Activated CD8-positive, alpha-beta memory T cell treated with anti-CD3 and anti-CD28 coated beads for 4 hours (primary cell): ENCODE results near the gene NME9.

Source experiments
- DNase-seq, 2 donors: peaks; one replicate each; pipeline ENCODE4 v3.0.0-alpha.2; 2020; ENCODE audit warnings: low read depth in 2 of 2

NME9 gene

GRCh38 chr3:138282836-138283235 is 46.8 kb downstream of the NME9 start:
- no peak for DNase-seq

GRCh38 chr3:138281561-138281960 is 48.1 kb downstream of the NME9 start:
- DNase-seq: no peak

- no peak for DNase-seq
Observed at GRCh38 chr3:138271189-138271794, 58.4 kb downstream of the NME9 start.

- DNase-seq: no peak
Observed at GRCh38 chr3:138270245-138270644, 59.4 kb downstream of the NME9 start.

DNA sequence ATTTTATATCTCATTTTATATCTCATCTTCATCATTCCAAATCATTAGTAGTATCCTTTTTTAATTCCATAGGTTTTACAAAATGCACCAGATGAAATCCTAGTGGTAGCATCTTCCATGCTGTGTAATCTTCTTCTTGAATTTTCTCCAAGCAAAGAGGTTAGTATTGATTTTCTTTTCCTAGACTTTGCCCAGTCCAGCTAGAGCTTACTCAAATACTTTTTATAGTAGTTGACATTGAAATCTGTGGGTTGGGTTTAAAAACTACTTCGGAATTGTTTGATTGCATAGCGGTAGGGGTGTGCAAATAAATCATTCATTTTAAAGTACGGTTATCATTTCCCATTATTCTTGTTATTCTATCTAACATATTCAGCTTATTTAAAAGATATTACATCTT is 62.6 kb downstream of the NME9 start:
- no peak for DNase-seq

GRCh38 chr3:138265745-138266144 is 63.9 kb downstream of the NME9 start:
- no peak for DNase-seq

DNA sequence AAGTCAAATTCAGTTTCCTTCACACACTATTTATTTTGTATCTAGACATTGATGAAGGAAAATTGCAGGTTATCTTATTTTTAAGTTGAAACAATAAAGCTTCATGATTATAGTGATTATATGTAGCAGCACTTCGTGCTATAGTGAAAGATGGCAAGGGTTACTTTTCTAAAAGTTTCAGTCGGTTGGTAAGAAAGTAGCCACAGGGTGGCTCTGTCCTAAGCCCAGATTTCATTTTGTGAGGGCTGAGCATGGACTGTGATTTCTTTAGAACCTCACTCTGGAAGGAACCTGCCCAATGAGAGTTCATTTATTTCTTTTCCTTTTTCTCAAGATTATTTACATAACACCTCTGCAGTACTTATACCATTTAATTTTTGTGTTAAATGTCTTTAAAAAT is 66.5 kb downstream of the NME9 start:
- DNase-seq: no peak

GRCh38 chr3:138260611-138261010 is 69.0 kb downstream of the NME9 start:
- DNase-seq: no peak

DNA sequence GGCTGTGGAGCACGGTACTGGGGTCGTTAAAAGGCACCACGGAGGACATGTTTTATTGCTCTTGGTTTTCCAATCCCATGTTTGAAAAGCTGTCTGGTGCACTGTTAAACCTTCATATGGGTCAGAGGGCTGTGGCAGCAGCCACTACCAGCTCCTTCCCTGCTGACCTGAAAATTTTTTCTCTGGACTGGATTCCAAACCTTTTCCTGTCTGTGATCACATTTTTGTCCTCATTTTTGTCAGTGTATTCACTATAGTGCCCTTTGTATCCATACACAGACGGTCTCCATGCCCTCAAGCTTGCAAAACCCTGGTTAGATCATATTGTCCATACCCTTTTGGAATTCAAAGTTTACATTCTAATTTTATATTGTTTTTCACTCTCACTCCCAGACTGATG is 70.5 kb downstream of the NME9 start:
- no peak for DNase-seq

DNA sequence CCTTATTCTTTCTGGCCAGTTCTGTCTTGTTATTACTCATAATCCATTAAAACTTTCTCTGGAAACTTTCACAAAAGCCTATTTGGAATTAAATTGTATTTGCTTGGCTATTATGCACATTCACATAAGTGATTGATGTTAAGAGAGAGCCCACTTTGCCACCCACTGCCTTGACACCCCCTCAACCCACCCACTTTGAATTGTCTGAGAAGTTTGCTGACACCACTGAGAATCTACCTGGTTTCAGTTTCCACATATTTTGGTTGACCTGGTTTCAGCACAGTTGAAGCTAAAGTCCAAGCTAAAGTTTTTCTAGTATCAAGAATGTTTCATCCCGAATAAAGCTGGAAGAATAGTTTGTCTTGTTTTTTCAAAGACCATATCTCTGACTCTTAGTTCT is 71.7 kb downstream of the NME9 start:
- no peak for DNase-seq

DNA sequence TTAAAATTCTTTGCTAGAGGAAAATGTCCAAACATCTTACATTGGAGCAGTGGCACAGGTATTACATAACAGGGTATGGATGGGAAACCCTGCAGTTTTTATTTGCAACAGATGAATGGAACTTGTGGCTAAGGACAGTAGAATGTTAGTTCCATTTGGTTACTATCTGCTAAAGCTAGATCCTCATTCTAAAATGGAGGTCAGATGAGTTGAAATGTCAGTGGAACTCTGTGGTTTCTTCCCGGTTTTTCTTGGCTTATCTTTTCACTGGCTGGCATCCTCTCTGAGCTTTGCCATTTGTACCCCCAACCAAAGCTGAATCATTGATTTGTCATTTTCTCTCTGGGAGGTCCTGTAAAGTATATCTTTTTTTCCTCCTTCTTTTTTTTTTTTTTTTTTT is 73.6 kb downstream of the NME9 start:
- no peak for DNase-seq

DNA sequence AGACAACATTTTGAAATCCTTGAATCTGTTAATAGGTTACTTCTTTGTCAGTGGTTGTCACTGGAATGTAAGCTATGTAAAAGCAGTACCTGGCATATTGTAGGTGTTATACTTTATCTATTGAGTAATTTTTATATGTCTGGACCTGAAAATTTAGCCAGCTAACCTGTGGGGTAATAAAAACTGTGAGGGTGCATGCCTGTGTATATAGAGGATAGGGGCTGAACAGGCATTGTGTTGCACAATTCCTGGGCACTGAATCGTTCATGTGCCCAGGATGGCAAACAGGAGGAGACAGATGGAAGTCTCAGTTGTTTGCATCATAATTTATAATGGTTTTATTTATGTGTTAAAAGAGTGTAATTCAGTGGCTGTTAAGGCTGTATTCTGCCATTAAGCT is 75.4 kb downstream of the NME9 start:
- DNase-seq: no peak

- no peak for DNase-seq
Observed at GRCh38 chr3:138253609-138254008, 76.0 kb downstream of the NME9 start.
